Astrocyte of the spinal cord (primary cell): ENCODE data around the gene CRAMP1.

ENCODE experiments used
- DNase-seq: peaks from one replicate; pipeline ENCODE4 v3.0.0; 2011; ENCODE audit warnings: low read depth, low spot score
- H3K4me3 ChIP-seq: 2 replicates; pipeline ENCODE4 v1.5.1; 2011; ENCODE audit warnings: low read depth, mild to moderate bottlenecking, low read length, moderate library complexity
- in situ Hi-C: cut with HindIII; loops from 2 replicates; pipeline ENCODE4 v1.10.0; 2017; ENCODE audit warnings: low sequenced_read_pairs
- TF ChIP-seq, protein P1 (sequence below): IDR thresholded peaks from 2 replicates; pipeline ENCODE4 v1.5.1; 2012; ENCODE audit warnings: low read depth, mild to moderate bottlenecking, low read length, inconsistent platforms

CRAMP1 gene

GRCh38 chr16:1612320-1613111 lies at the start of gene CRAMP1:
Gene CRAMP1, plus strand, starts transcription at chr16:1612360. Its CDS starts 2,280 bp downstream, at chr16:1614640.
- in situ Hi-C loops, result no loop called here
- TF ChIP-seq, protein P1, sequence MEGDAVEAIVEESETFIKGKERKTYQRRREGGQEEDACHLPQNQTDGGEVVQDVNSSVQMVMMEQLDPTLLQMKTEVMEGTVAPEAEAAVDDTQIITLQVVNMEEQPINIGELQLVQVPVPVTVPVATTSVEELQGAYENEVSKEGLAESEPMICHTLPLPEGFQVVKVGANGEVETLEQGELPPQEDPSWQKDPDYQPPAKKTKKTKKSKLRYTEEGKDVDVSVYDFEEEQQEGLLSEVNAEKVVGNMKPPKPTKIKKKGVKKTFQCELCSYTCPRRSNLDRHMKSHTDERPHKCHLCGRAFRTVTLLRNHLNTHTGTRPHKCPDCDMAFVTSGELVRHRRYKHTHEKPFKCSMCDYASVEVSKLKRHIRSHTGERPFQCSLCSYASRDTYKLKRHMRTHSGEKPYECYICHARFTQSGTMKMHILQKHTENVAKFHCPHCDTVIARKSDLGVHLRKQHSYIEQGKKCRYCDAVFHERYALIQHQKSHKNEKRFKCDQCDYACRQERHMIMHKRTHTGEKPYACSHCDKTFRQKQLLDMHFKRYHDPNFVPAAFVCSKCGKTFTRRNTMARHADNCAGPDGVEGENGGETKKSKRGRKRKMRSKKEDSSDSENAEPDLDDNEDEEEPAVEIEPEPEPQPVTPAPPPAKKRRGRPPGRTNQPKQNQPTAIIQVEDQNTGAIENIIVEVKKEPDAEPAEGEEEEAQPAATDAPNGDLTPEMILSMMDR, result no peak
- H3K4me3 ChIP-seq, result peak within 1 kb of the TSS; percentile 74
- DNase-seq, result no peak

GRCh38 chr16:1563786-1564185 lies 48.4 kb upstream of the CRAMP1 start:
- in situ Hi-C loops, result no loop called here
- TF ChIP-seq, protein P1, result no peak
- DNase-seq, result no peak
- no peak overlapping the region for H3K4me3 ChIP-seq

GRCh38 chr16:1564325-1564724 lies 47.8 kb upstream of the CRAMP1 start:
- TF ChIP-seq, protein P1, result peak; percentile 17
- no peak for DNase-seq
- no peak overlapping the region for H3K4me3 ChIP-seq
- in situ Hi-C loops, result no loop called here

- H3K4me3 ChIP-seq, result no peak overlapping the region
- in situ Hi-C loops, result no loop called here
- peak; percentile 8 for DNase-seq
- TF ChIP-seq, protein P1, result no peak
Observed at GRCh38 chr16:1565083-1565805, 46.9 kb upstream of the CRAMP1 start.

DNA sequence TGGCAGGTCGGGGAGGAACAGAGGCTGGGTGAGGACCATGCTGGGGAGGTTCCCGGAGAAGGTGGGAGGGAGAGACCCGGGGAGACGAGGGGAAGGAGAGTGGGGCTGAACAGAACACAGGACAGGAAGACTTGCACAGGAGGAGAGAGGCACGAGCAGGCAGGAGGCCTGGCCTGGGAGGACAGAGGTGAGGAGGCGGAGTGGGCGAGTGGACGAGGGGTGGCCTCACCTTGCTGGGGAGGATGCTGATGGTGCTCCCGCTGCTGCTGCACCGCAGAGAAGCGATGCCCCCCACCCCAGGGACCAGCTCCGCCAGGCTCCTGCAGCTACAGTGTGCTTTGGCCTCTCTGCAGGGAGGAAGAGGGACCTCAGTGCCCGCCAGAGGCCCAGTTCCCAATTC lies 44.2 kb upstream of the CRAMP1 start:
- in situ Hi-C loops, result no loop called here
- no peak overlapping the region for H3K4me3 ChIP-seq
- TF ChIP-seq, protein P1, result no peak
- DNase-seq, result no peak

- in situ Hi-C loops, result no loop called here
- H3K4me3 ChIP-seq, result no peak overlapping the region
- TF ChIP-seq, protein P1, result no peak
- no peak for DNase-seq
Observed at GRCh38 chr16:1571012-1571671, 41.0 kb upstream of the CRAMP1 start.
